Activated B cell treated with CpG ODN at 0.5 μM for 24 hours (primary cell): ENCODE data around the gene ETV6. TPM values are rescaled to one million over a fixed set of nuclear protein-coding genes. Genes with fewer than 3 reads are reported as not detected.

Source experiments
- ATAC-seq: fragments of 200-7000 bp; cut with Tn5 transposase; one replicate; pipeline ENCODE4 v1.10.0; 2021; ENCODE audit warnings: low read depth, mild to moderate bottlenecking, moderate library complexity
- CTCF ChIA-PET: fragments of 350-600 bp; sonication (Branson Sonifier 250); formaldehyde crosslinking; loops from one replicate; lab custom pipeline; 2021; ENCODE audit warnings: antibody characterized with exemption; lab: Charles Lee
- POLR2A ChIA-PET: fragments of 350-600 bp; sonication (Branson Sonifier 250); formaldehyde crosslinking; loops from one replicate; lab custom pipeline; 2021; ENCODE audit warnings: antibody characterized with exemption; lab: Charles Lee
- DNase-seq: peaks from one replicate; pipeline ENCODE4 v3.0.0; 2022
- H3K27ac Mint-ChIP-seq: one replicate; pipeline ENCODE4 v1.8.0; 2020; ENCODE audit warnings: mixed read lengths
- H3K27me3 Mint-ChIP-seq: one replicate; pipeline ENCODE4 v1.8.0; 2021; ENCODE audit warnings: mixed read lengths
- H3K36me3 Mint-ChIP-seq: one replicate; pipeline ENCODE4 v1.8.0; 2021; ENCODE audit warnings: low read depth, mixed read lengths
- H3K4me1 Mint-ChIP-seq: one replicate; pipeline ENCODE4 v1.8.0; 2021; ENCODE audit warnings: mixed read lengths
- H3K4me3 Mint-ChIP-seq: one replicate; pipeline ENCODE4 v1.8.0; 2020; ENCODE audit warnings: mild to moderate bottlenecking, mixed read lengths
- H3K9me3 Mint-ChIP-seq: one replicate; pipeline ENCODE4 v1.8.0; 2020; ENCODE audit warnings: mixed read lengths
- intact Hi-C: fragments of 100-400 bp; cut with micrococcal nuclease; formaldehyde crosslinking; loops from one replicate; pipeline ENCODE4 v1.15.1; 2024
- total RNA-seq: library from RNA; stranded (reverse); gene quantifications from 2 replicates; pipeline ENCODE4 v1.2.3, GENCODE V29; 2022
- TF ChIP-seq, protein P1 (sequence below): fragments of 200-600 bp; IDR thresholded peaks from one replicate; pipeline ENCODE4 v1.8.0; 2022; ENCODE audit warnings: antibody characterized with exemption, mild to moderate bottlenecking

The ETV6 gene
- total RNA-seq, 1 donor from 2014 or later: 130 TPM

- peaks cover 5% of the 10 kb centered on the region for H3K9me3 Mint-ChIP-seq
- intact Hi-C loops: loop anchor here (2.0 to 5.0 kb wide), 2 partner anchors 17 to 41 kb away; no protein-coding TSS in a partner anchor
- H3K27ac Mint-ChIP-seq: peak overlapping the region; percentile 24
- ChIA-PET POLR2A (interaction anchor here (0.6 to 9.7 kb wide), 9 partner anchors 10 to 305 kb away, joined by 3 to 249 read pairs (median 17); partner anchors contain the start of gene ETV6), CTCF (interaction anchor here (1.3 kb wide), 1 partner anchor 12 kb away, joined by 3 read pairs; no protein-coding TSS in a partner anchor)
- H3K4me3 Mint-ChIP-seq: no peak overlapping the region
- peaks cover 97% of the 10 kb centered on the region for H3K4me1 Mint-ChIP-seq
- TF ChIP-seq, protein P1, sequence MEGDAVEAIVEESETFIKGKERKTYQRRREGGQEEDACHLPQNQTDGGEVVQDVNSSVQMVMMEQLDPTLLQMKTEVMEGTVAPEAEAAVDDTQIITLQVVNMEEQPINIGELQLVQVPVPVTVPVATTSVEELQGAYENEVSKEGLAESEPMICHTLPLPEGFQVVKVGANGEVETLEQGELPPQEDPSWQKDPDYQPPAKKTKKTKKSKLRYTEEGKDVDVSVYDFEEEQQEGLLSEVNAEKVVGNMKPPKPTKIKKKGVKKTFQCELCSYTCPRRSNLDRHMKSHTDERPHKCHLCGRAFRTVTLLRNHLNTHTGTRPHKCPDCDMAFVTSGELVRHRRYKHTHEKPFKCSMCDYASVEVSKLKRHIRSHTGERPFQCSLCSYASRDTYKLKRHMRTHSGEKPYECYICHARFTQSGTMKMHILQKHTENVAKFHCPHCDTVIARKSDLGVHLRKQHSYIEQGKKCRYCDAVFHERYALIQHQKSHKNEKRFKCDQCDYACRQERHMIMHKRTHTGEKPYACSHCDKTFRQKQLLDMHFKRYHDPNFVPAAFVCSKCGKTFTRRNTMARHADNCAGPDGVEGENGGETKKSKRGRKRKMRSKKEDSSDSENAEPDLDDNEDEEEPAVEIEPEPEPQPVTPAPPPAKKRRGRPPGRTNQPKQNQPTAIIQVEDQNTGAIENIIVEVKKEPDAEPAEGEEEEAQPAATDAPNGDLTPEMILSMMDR: no peak
- peaks cover 16% of the 10 kb centered on the region for H3K36me3 Mint-ChIP-seq
- no peaks in the 10 kb centered on the region for H3K27me3 Mint-ChIP-seq
- DNase-seq (no peak), ATAC-seq (no peak)
Observed at GRCh38 chr12:11728154-11728755, 78.8 kb downstream of the ETV6 start.

DNA sequence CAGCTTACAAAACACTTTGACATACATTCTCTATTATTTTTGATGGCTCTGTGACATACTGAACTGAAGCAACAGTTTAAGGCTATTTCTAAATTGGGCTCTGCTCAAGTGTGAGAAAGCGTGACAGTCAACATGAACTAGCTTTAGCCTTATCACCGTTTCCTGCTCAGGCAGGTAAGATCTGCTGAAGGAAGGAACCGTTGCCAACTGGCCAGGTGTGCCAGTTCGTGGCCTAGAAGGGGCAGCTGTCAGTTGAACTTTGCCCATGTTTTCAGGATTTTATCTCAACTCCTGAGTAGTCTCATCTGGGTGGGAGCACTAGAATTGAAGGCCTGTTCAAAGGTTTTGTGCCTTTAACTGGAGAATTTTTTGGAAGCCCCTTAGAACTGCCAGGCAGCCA, 79.5 kb downstream of the ETV6 start:
- intact Hi-C loops: loop anchor here (2.0 to 5.0 kb wide), 2 partner anchors 18 to 42 kb away; no protein-coding TSS in a partner anchor
- TF ChIP-seq, protein P1: no peak
- ATAC-seq (no peak), DNase-seq (no peak)
- peak overlapping the region; percentile 51 for H3K4me3 Mint-ChIP-seq
- peaks cover 21% of the 10 kb centered on the region for H3K36me3 Mint-ChIP-seq
- H3K4me1 Mint-ChIP-seq: peaks cover 97% of the 10 kb centered on the region
- H3K27ac Mint-ChIP-seq: peak overlapping the region; percentile 89
- ChIA-PET CTCF (no interaction called here), POLR2A (interaction anchor here (0.6 to 9.7 kb wide), 10 partner anchors 10 to 304 kb away, joined by 3 to 249 read pairs (median 16); partner anchors contain the start of gene ETV6)
- H3K27me3 Mint-ChIP-seq: no peaks in the 10 kb centered on the region
- peaks cover 5% of the 10 kb centered on the region for H3K9me3 Mint-ChIP-seq

DNA sequence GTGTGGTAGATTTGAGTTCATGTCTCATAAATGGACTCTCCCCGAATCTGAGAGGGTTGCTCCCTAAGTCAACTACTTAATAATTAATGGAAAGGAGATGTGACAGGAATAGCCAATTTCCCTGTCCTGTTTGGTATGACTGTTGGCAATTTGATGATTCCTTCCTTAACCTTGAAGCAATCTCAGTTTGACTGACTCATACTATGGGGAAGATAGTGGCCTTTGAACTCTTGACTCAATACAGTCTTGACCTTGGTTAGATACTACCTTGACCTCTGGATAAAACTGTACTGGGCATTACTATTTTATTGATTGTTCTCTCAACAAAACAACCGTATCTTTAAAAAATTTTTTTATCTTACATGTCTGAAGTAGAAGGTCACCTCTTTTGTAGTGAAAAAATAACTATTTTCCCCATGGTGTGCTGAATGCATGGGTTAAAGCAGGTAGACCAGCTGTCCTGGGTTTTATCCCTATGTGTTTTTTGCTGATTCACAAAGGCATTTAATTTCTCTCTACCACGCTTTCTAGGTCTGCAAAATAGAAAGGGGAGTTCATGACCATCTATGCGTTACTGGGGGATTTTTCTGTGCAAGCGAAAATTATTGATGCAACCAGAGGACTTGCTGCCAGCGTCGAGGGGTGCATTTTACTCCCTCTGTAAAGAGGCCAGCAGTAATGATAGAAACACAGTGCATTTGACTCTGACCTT, 80.1 kb downstream of the ETV6 start:
- intact Hi-C loops: loop anchor here (1.0 to 10.0 kb wide), 6 partner anchors 19 to 1075 kb away; no protein-coding TSS in a partner anchor
- no peaks in the 10 kb centered on the region for H3K27me3 Mint-ChIP-seq
- peaks cover 97% of the 10 kb centered on the region for H3K4me1 Mint-ChIP-seq
- H3K27ac Mint-ChIP-seq: peak overlapping the region; percentile 89
- H3K4me3 Mint-ChIP-seq: peak overlapping the region; percentile 51
- ATAC-seq: peak; percentile 47
- H3K36me3 Mint-ChIP-seq: peaks cover 20% of the 10 kb centered on the region
- ChIA-PET POLR2A (interaction anchor here (1.2 to 9.7 kb wide), 14 partner anchors 10 to 304 kb away, joined by 3 to 249 read pairs (median 16); partner anchors contain the start of gene ETV6), CTCF (no interaction called here)
- DNase-seq: no peak
- peaks cover 5% of the 10 kb centered on the region for H3K9me3 Mint-ChIP-seq
- TF ChIP-seq, protein P1: no peak

GRCh38 chr12:11730299-11731041, 81.0 kb downstream of the ETV6 start:
- ChIA-PET POLR2A (interaction anchor here (0.6 to 9.7 kb wide), 24 partner anchors 9 to 967 kb away, joined by 3 to 249 read pairs (median 11); partner anchors contain the start of gene ETV6), CTCF (interaction anchor here (0.6 to 2.3 kb wide), 5 partner anchors 17 to 116 kb away, joined by 3 to 8 read pairs (median 6); no protein-coding TSS in a partner anchor)
- DNase-seq (peak; percentile 41), ATAC-seq (peak; percentile 78)
- peak overlapping the region; percentile 74 for H3K4me3 Mint-ChIP-seq
- peaks cover 96% of the 10 kb centered on the region for H3K4me1 Mint-ChIP-seq
- H3K9me3 Mint-ChIP-seq: peaks cover 5% of the 10 kb centered on the region
- H3K27ac Mint-ChIP-seq: peak overlapping the region; percentile 89
- intact Hi-C loops: loop anchor here (1.0 to 10.0 kb wide), 10 partner anchors 10 to 1074 kb away; no protein-coding TSS in a partner anchor
- H3K36me3 Mint-ChIP-seq: peaks cover 21% of the 10 kb centered on the region
- TF ChIP-seq, protein P1: no peak
- no peaks in the 10 kb centered on the region for H3K27me3 Mint-ChIP-seq
